ENCODE data around the gene PID1.

GRCh38 chr2:229169751-229170150 lies 101.3 kb downstream of the PID1 start:
- TF ChIP-seq CTCF (IDR thresholded peaks at IDR 0.05) = no peak
- TF ChIP-seq POLR2A (IDR thresholded peaks at IDR 0.05) = no peak

Data from suprapubic skin (tissue), 3 donors.